ENCODE measurements around the gene MTPN.

Gene MTPN

GRCh38 chr7:135924302-135924701 is 52.9 kb downstream of the MTPN start:
- DNase-seq, result peak; percentile 17

GRCh38 chr7:135922263-135922662 is 54.9 kb downstream of the MTPN start:
- no peak for DNase-seq

GRCh38 chr7:135920478-135920877 is 56.7 kb downstream of the MTPN start:
- DNase-seq, result no peak

GRCh38 chr7:135919071-135919841 is 57.9 kb downstream of the MTPN start:
- no peak for DNase-seq

GRCh38 chr7:135918134-135918533 is 59.0 kb downstream of the MTPN start:
- no peak for DNase-seq

GRCh38 chr7:135917721-135918120 is 59.4 kb downstream of the MTPN start:
- no peak for DNase-seq

GRCh38 chr7:135914346-135914745 is 62.8 kb downstream of the MTPN start:
- DNase-seq, result no peak

GRCh38 chr7:135913404-135913803 is 63.8 kb downstream of the MTPN start:
- no peak for DNase-seq

- no peak for DNase-seq
Measured at GRCh38 chr7:135911099-135911498, 66.1 kb downstream of the MTPN start.

GRCh38 chr7:135910393-135911036 is 66.6 kb downstream of the MTPN start:
- no peak for DNase-seq

GRCh38 chr7:135905858-135906257 is 71.3 kb downstream of the MTPN start:
- no peak for DNase-seq

GRCh38 chr7:135905355-135905754 is 71.8 kb downstream of the MTPN start:
- DNase-seq, result no peak

GRCh38 chr7:135904282-135904681 is 72.9 kb downstream of the MTPN start:
- no peak for DNase-seq

- DNase-seq, result no peak
Measured at GRCh38 chr7:135901585-135902540, 75.3 kb downstream of the MTPN start.

GRCh38 chr7:135900065-135900546 is 77.1 kb downstream of the MTPN start:
- DNase-seq, result no peak

- no peak for DNase-seq
Measured at GRCh38 chr7:135899458-135900064, 77.6 kb downstream of the MTPN start.

GRCh38 chr7:135898226-135898625 is 78.9 kb downstream of the MTPN start:
- DNase-seq, result no peak

- DNase-seq, result no peak
Measured at GRCh38 chr7:135894816-135895215, 82.3 kb downstream of the MTPN start.

- no peak for DNase-seq
Measured at GRCh38 chr7:135889823-135890222, 87.3 kb downstream of the MTPN start.

- DNase-seq, result no peak
Measured at GRCh38 chr7:135888740-135889139, 88.4 kb downstream of the MTPN start.

- DNase-seq, result no peak
Measured at GRCh38 chr7:135886345-135887132, 90.6 kb downstream of the MTPN start.
